M059J (cell line): ENCODE results near the gene STX3. TPM values are rescaled to one million over a fixed set of nuclear protein-coding genes. Genes with fewer than 3 reads are reported as not detected.

Experiments
- DNase-seq: peaks from one replicate; pipeline ENCODE4 v3.0.0-alpha.2; 2012; ENCODE audit warnings: low read depth
- total RNA-seq: library from RNA; depleted of rRNA; stranded (reverse); fragments of >200 nt; shearing (Covaris generic); gene quantifications from 2 replicates; pipeline ENCODE4 v1.2.3, GENCODE V29; 2014; rRNA removed

Gene STX3
- total RNA-seq, result 35.1 and 52.7 TPM in 2 replicates

DNA sequence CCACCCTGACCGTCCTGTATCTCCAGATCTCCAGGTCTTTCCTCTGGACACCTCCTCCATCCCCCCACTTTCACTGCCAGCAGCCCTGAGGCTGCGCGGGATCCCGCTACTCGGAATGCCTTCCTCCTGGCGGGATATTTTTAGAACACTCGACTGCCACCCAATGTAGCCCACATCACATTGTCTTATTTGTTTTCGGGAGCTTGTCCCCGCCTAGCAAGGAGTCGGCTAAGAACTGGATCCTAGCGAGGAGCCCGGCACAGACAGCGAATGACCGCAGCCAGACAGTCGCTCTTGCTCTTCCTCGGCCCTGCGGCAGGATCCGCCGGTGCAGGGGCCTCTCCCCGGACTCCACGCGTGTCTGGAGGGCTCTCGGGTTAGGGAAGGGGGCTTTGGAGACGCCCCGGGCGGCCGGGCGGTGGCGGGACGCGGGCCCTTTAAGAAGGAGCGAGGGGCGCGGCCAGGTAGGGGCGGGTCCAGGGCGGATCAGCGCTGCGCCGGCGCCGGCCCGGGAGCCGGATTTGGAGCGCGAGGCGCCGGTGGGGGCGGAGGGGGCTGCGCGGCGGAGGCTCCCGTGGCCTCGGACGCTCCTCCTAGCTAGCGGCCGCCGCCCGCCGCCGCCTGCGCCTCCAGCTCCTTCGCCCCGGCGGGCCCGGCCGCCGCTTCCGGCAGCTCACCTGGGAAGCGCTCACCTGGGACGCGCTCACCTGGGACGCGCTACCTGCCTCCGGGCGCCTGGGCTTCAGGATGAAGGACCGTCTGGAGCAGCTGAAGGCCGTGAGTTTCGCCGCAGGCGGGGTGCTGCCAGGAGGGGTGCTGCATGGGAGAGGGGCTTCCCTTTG is at the start of gene STX3:
TSS of gene STX3 (plus strand) at position 518 of the 842 bp plus-strand sequence. CDS start at position 748, 230 bp downstream.
- DNase-seq, result peak; percentile 89

DNA sequence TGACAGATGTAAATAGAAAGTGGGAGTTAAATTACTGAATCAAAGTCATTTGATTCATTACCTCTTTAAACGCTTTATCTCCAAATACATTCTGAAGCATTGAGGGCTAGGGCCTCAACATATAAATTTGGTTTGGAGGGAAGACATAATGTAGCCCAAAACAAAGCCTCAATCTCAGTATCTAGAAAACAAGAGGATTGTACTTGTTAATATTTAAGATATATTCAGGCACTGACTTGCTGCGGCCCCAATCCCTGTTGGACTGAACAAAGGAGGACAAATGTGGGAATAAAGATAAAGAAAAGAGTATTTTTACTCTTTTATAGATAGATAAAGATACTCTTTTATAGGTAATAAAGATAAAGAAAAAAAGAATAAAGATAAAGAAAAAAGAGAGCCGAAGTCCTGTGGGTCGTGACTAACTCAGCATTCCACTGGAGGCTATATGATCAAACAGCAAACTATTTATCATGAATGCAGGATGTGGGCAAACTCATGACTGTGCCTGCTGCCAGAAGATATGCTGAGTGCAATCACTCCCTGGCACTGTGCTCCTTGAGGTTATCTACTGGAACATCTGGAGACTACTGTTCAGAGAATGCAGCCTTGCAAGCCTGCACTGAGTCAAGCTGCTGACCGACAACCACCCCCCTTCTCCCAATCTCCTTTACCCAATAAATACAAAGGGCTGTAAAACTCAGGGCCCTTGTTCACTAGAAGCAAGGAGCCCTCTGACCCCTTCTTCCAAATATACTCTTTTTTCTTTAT is 48.5 kb upstream of the STX3 start:
- peak; percentile 97 for DNase-seq

DNA sequence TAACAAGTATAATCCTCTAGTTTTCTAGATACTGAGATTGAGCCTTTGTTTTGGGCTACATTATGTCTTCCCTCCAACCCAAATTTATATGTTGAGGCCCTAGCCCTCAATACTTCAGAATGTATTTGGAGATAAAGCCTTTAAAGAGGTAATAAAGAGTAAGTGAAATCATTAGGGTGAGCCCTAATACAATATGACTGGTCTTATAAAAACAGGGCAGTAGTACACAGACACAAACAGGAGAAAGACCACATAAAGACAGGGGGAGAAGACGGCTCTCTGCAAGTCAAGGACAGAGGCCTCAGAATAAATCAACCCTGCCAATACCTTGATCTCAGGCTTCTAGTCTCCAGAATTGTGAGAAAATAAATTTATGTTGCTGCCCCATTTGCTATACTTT is 47.8 kb upstream of the STX3 start:
- no peak for DNase-seq

DNA sequence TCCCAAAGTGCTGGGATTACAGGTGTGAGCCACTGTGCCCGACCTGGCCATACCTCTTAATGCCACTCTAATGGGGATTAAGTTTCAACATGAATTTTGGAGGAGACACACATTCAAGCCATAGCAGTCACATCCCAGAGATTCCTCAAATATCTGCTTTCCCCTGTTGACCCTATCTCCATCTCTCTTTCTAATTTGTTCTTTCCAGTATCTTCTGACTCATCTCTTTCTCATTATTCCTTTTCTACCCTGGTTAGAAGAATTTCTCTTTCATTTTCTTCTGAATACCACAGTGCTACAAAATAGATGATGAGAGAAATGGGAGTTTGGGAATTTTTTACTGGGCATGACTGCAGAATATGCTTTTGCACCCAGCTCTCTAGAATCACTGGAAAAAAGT is 46.6 kb upstream of the STX3 start:
- DNase-seq, result peak; percentile 66

DNA sequence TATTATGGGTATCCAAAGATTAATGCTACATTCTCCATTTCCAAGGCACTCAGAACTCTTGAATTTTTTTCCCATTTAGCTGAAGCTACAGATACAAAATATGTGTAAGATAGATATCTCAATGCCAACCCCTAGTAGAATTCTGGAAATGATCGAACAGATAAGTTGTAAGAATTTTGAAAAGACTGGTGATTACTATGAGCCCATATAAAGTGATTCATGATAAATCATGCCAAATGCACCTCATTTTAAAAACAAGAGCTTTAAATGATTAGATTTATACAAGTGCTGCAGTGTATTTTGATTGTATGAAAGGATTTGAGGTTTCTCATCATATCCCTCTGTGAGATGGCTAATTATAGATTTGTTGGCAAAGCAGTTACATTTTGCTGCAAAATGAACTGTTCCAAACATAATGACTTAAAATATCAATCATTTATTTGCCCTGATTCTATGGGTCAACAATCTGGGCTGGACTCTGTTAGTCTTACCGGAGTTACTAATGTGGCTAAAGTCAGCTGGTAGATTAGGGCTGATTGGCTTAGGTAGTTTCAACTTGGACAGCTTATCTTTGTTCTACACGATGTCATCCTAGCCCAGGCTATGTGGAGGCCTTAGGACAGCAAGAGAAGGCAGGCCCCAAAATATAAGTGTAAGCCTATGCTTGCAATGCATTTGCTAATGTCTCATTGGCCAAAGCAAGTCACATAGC is 44.9 kb upstream of the STX3 start:
- peak; percentile 48 for DNase-seq

DNA sequence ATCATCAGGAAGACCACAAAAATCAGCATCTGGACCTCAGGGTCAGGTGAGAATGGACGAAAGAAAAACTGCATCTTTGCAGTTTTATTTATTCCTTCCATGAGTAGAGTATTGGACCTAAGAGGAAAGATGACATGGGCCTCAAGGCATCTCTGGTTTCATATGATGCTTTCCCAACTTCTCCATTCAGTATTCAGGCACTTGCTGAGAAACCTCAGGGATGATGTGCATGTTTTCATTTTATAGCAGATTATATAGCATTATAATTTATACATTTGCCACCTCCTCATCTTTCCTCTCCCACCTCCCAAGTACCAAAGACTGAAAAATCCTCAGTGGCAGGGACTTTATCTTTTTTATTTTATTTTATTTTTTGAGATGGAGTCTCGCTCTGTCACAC is 41.4 kb upstream of the STX3 start, which contains the start of gene OR10V1:
TSS of gene OR10V1 (minus strand) at position 101 of the 400 bp plus-strand sequence. CDS start at position 101, 0 bp downstream.
- DNase-seq, result no peak

DNA sequence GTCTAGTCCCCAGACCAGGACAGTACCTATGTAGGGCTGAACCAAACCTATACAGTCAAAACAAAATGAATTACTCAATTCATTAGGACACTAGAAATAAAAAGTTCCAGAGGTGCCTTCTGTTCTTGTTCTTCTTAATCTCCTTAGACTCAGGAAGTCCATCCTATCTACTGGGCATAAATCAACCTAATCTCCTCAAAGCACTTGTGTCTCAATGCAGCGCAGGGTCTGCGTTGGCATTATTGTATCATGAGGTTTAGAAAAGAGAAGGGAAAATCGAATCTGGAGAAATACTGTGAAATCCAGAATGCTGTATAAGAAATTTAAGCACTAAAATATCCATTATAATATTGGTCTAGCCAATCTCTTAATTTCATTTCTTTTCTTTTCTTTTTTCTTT is 39.1 kb upstream of the STX3 start:
- DNase-seq, result no peak

DNA sequence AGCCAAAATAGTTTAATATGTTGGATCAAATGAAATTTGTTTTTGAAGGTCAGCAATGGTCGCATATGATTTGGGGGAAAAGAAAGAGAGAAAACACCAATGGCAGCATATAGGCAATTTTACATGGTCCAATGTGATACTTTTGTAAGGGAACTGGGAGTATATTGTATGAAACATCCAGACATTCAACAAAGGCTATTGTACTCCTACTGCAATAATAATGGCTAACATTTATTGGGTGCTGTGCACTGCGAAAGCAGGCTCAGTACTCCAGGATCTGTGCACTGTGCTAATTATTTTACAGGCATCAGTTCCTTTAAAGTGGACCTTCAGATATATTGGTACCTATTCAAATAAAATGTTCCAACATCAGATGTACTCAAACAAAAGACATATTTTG is 35.6 kb upstream of the STX3 start:
- no peak for DNase-seq

DNA sequence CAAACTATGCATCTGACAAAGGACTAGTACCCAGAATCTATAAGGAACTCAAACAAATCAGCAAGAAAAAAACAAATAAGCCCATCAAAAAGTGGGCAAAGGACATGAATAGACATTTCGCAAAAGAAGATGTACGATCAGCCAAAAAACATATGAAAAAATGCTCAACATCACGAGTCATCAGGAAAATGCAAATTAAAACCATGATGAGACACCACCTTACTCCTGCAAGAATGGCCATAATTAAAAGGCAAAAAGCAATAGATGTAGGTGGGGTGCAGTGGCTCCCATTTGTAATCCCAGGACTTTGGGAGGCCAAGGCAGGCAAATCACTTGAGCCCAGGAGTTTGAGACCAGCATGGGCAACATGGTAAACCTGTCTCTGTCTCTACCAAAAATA is 31.1 kb upstream of the STX3 start:
- no peak for DNase-seq

DNA sequence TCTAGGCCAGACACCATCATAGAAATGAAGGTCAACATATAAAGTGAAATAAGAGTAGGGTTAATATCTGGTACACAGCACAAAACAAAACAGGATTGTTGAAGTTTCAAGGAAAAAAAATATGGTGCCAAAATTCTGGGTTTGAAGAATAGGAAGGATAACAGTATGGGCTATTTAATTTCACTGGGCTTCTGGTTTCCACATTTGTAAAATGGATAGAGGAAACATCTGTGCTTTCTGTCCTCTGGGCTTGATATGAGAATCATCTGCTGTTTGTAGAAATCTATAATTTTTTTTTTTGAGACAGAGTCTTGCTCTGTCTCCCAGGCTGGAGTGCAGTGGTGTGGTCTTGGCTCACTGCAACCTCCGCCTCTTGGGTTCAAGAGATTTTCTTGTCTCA is 27.8 kb upstream of the STX3 start:
- no peak for DNase-seq

DNA sequence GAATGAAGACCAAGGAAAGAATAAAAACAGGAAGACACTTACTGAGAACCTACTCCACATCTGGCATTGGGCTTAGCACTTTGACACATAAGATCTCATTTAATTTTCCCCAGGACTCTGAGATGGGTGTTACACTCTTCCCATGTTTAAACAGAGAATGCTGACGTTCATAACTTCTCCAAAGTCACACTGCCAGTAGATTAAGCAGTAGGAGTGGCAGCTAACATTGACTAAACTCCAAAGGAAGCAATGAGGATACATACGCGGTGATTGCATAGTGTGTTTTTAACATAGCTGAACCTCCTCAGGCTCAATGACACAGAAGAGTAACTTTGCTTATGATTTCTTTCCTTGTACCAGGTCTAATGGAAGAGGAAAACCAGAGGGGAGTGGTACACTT is 27.0 kb upstream of the STX3 start:
- no peak for DNase-seq

DNA sequence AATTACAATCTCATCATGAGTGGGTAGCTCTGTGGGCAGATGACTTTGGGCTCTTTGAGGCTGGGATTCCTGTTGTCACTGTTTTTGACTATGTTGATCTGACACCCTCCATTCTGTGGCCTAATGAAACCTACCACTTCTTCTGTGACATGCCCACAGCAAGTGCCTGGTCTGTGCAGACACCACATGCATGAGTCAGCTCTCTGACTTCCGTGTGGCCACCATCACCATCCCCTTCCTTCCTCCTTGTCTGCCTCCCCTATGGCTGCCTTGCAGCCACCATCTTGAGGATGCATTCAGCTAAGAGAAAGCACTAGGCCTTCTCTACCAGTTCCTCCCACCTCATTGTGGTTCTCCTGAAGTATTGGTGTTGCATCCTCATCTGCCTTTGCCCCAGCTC is 26.3 kb upstream of the STX3 start:
- DNase-seq, result peak; percentile 39

DNA sequence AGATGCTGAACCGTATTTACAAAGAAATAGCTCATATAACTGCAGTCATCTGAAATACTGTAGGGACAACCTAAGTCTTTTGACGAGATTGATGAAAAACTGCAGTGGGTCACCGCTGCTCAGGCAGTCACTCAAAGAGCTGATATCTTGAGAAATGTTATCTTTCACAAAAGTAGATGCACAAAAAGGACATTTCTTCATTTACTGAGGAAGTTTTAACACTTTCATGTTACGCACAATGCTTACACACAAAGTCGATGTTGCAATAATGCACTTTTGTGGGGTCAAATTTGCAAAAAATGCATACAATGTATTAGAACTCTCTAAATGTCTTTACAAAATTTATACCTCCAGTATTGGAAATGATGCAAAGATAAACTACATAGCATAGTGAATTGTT is 25.3 kb upstream of the STX3 start:
- no peak for DNase-seq

DNA sequence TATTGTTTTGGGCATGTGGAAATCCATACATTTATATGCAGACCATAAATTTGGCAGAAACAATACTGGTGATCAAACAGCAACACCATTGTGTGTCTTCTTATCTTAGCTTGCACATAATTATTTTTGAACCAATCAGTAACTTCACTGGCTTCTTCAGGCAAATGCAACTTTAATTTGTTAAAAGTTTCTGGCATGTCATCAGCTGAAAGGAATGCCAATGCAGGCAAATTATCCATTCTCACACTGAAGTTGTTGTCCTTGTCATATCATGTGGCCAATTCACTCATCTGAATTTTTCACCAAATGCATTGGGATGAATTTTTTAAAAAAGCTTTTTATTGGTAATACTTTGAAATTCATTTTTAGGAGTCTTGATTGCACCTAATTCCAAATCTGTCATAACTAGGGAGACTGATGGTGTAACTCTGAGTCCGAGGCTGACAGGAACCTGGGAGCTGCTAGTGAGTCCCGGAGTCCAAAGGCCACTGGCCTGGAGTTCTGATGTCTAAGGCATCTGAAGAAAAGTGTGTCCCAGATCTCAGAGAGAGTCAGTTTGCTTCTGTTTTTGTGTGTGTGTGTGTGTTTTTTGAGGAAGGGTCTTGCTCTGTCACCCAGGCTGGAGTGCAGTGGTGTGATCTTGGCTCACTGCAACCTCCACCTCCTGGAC is 24.1 kb upstream of the STX3 start:
- no peak for DNase-seq

DNA sequence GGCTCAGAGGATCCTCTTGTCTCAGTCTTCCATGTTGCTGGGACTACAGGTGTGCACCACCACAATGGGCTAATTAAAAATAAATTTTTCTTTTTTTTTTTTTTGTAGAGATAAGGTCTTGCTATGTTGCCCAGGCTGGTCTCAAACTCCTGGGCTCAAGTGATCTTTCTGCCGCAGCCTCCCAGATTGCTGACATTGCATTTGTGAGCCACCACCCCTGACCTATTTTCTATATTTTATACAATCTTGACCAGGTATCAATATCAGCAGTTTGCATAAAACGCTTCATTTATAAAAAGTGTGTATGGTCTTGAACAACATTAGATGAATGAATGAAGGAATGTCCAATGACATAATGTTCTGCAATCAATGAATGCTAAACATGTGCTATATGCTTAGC is 9.1 kb upstream of the STX3 start:
- no peak for DNase-seq

DNA sequence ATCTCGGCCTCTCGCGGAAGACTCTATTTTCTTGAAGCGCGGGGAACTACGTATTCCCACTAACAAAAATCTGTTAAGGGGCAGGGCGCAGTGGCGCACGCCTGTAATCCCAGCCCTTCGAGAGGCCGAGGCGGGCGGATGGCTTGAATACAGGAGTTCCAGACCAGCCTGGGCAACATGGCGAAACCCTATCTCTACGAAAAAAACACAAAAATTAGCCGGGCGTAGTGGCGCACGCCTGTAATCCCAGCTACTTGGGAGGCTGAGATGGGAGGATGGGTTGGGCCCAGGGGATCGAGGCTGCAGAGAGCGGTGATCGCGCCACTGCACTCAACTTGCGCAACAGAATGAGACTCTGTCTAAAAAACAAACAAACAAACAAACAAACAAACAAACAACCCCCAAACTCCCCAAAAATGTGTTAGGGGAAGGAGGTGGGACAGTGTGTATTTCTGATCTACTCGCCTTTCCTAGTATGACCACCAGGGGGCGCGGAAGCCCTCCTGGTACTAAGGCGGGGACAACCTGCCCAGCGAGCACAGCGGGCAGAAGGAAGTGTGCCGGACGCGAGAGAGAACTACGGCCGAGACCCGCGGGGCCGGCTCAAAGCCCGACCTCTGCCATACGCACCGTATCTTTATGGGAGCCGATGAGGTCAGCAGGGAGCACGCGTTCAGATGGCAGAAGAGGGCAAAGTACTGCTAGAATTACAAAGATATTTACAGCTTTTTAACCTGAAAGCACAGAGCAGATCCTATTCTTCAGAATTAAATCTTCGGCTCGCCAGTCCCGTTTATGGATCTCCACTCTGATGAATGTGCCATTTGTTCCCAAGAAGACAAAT is 1.3 kb upstream of the STX3 start:
- peak; percentile 78 for DNase-seq

DNA sequence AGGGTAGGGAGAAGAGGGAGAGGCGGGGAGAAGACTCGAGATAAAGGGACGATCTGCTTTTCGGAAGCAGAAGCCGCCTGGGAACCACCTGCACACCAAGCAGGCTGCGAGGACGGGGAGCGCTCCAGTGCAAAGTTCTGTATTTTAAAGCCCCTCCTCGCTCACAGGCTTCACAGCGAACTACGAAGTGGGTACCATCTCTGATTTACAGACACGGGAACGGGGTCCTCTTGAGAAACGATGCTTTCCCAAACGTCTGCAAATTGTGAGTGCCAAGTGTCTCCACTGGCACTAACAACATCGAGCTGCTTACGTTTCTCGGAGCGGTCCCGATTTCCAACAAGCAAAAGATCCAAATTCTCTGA is 700 bp upstream of the STX3 start:
- DNase-seq, result no peak

DNA sequence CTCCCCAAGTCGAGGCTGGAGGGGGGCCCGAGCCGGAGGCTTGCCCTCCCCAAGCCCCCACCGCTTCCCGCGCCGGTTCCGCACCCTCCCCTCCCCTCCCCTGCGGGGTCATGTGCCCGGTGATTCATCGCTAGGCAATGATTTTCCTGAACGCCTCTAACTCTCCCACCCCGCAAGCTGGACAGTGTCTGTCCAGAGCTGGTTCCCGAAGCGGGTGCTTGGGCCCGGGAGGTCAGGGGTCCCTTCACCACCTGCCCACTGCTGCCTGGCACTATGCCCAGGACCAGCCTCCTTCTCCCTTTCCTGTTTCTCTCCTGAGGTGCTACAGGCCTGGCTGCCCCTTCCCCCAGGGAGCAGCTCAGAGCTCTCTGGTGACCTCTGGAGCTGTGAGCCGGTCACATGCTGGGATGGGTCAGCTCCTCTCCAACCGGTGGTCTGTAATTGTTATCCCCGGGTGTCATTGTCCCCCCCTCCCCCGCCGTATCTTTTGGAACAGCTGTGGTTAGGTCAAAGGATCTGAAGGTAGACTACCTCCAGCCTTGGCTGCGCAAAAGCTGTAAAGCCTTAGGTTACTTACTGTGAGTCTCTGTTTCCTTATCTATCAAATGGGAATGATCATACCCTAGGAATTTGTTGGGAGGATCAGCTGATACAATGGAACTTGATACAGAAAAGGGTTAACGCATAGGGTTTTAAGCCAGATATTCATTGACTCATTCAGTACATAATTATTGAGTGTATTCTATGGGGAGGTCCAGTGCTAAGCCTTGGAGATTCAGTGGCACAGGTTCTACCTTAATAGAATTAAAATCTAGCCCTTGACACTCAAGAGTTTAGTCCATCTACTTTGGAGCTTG is 753 bp downstream of the STX3 start:
- peak; percentile 92 for DNase-seq

DNA sequence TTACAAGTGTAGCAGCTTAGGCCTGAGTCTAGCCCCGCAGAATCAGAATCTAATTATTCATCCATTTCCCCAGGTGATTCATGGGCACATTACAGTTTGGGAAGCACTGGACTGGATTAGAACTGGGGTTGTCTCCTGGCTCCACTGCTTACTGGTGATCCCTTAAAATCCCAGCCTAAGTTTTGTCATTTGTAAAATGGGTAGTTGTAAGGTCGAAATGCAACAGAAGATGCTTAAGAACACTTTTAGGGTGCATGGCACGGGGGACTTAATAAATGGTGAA is 1.3 kb downstream of the STX3 start:
- peak; percentile 75 for DNase-seq

DNA sequence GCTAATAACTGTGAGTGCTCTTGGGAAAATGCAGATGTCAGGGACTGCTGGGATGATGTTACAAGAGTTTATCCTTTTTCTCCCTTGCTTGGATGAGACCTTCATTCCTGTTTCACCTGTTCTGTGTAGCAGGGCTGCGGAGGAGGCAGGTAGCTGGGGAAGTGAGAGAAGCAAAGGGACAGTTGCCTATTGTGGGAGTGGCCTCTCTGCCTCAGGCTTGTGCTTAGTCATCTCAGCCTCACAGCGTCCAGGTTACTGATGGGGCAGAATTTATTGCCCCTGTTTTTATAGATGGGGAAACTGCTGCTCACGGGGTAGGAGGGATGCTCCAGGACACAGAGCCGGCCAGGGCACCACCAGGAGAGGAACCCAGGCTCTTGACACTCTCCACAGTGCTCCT is 1.7 kb downstream of the STX3 start:
- peak; percentile 68 for DNase-seq
